DMS 273 (cell line): Measurements from ENCODE around the gene EFTUD2.
"Not testable (repeated sequence)": the region's sequence is repeated elsewhere in the genome, so short reads cannot be mapped to it uniquely, and the experiment has no call there.

ENCODE experiments used
- DNase-seq: peaks from one replicate; lab custom pipeline; 2025; ENCODE audit not compliant: unreplicated experiment; lab: John Stamatoyannopoulos, UW

Gene EFTUD2

GRCh38 chr17:44812263-44812662, 87.0 kb downstream of the EFTUD2 start:
- no peak for DNase-seq

DNA sequence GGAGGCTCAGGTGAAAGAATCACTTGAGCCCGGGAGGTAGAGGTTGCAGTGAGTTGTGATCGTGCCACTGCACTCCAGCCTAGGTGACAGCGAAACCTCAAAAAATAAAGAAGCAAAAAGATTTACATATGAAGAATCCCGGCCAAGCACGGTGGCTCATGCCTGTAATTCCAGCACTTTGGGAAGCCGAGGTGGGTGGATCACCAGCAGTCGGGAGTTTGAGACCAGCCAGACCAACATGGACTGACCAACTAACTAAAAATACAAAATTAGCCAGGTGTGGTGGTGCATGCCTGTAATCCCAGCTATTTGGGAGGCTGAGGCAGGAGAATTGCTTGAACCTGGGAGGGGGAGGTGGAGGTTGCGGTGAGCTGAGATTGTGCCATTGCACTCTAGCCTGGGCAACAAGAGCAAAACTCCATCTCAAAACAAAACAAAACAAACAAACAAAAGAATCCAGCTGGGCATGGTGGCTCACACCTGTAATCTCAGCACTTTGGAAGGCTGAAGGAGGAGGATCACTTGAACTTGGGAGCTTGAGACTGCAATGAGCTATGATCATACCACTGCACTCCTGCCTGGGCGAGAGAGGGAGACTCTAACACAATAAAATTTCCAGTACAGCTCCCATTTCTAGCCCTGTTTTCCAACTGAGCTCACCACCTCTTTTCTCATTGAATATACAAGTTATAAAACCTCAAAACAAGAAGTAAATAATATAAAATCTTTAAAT, 90.4 kb downstream of the EFTUD2 start:
- DNase-seq, result not testable (repeated sequence)

GRCh38 chr17:44808156-44808555, 91.1 kb downstream of the EFTUD2 start:
- DNase-seq, result no peak

- peak; percentile 98 for DNase-seq
Measured at GRCh38 chr17:44807817-44808155, 91.5 kb downstream of the EFTUD2 start.

DNA sequence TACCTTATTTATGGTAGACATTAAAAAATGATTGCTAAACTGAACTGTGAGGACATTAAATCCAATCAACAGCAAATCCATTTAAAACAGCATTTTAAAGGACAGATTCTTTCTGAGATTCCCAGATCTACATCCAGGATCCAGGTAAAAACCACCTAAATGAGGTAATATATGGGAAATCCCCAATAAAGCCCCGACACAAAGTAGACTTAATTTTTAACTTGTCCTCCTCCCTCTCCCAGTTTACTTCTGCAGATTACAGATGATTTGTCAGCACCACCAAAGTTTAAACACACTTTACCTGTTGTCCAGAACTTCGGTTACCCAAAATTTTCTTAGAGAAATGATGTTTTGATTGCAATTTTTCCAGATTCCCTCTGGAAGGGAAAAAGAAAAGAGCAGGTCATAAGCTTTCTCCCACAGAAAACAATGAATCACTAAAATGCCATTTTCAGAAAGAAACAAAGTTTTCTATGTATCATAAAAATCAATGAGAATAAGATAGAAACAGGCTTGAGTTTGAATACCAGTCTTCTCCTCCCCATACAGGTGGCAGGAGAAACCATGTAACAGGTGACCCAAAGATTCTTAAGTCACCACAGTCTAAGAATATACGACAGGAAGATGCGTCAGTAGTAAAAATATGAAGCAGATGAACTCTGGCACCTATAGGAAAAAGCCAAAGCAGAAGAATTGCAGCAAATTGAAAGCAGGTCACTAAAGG, 92.0 kb downstream of the EFTUD2 start:
- DNase-seq, result no peak

- DNase-seq, result peak; percentile 65
Measured at GRCh38 chr17:44804302-44805089, 94.7 kb downstream of the EFTUD2 start.

GRCh38 chr17:44801880-44802279, 97.4 kb downstream of the EFTUD2 start:
- DNase-seq, result no peak
